GM12891 (cell line): ENCODE measurements around the gene HOXB3.

ENCODE experiments used
- PAX5 ChIP-seq: IDR thresholded peaks from 2 replicates; pipeline ENCODE4 v1.6.1; 2011; ENCODE audit warnings: low read length, moderate library complexity, mild to moderate bottlenecking; ENCODE audit not compliant: insufficient read depth, severe bottlenecking
- POLR2A ChIP-seq: IDR thresholded peaks from 2 replicates; pipeline ENCODE4 v1.6.1; 2011; ENCODE audit warnings: low read depth, low read length, control low read depth
- POLR2AphosphoS5 ChIP-seq: IDR thresholded peaks from 2 replicates; pipeline ENCODE4 v1.6.1; 2011; ENCODE audit warnings: low read depth, low read length, control low read depth
- POU2F2 ChIP-seq: IDR thresholded peaks from 2 replicates; pipeline ENCODE4 v1.6.1; 2011; ENCODE audit warnings: low read depth, mild to moderate bottlenecking, control low read depth, low read length, moderate library complexity
- SPI1 ChIP-seq: IDR thresholded peaks from 2 replicates; pipeline ENCODE4 v1.6.1; 2011; ENCODE audit warnings: low read depth, low read length, control low read depth
- TAF1 ChIP-seq: IDR thresholded peaks from 2 replicates; pipeline ENCODE4 v1.6.1; 2011; ENCODE audit warnings: low read depth, low read length, control low read depth

DNA sequence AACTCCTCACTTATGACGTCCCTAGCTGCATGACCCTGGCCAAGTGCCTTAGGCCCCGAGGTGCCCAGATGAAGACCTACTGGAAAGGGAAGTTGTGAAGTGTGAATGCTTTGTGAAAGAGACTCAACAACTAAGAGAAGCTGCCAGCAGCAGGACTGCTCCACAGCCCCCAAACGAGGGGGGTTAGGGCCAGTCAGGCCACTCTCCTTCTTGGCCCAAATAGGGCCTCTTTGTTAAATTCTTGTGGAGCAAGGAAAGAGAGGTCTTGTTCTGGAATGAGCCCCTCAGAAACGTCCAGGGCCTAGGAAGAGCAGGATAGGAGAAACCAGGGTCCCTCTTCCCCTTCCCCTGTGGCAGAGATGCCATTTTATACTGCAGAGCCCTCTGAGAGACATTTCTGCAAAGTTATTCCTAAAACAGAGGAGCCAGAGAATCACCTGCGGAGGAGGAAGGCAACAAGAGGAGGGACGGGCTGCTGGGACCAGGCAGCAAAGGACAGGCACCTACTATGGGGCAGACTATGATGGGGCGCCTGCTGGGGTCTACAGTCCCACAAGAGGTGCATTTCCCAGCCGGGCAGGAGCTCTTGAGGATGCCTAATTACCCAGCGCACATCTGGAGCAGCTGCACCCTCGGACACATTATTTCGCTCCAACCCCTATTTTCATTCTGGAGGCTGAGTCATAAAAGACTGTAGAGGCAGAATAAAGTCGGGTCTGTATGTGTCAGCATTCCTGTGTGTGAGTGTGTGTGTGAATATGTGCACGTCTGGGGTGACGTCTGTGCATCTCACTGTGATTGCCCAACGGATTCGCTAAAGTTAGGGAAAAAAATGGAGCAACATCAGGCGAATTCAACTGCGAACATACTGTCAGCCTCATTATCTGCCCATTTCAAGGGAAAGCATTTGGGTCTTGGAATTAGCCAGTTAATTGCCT is 47.6 kb upstream of the HOXB3 start:
- TF ChIP-seq POLR2A (no peak), POLR2AphosphoS5 (no peak), SPI1 (no peak), PAX5 (no peak), POU2F2 (no peak), TAF1 (no peak)
